ENCODE results near the gene CFAP299. TPM values are rescaled to one million over a fixed set of nuclear protein-coding genes. Genes with fewer than 3 reads are reported as not detected.

CFAP299 gene
- total RNA-seq, 3 donors from 2014 or later: not detected

DNA sequence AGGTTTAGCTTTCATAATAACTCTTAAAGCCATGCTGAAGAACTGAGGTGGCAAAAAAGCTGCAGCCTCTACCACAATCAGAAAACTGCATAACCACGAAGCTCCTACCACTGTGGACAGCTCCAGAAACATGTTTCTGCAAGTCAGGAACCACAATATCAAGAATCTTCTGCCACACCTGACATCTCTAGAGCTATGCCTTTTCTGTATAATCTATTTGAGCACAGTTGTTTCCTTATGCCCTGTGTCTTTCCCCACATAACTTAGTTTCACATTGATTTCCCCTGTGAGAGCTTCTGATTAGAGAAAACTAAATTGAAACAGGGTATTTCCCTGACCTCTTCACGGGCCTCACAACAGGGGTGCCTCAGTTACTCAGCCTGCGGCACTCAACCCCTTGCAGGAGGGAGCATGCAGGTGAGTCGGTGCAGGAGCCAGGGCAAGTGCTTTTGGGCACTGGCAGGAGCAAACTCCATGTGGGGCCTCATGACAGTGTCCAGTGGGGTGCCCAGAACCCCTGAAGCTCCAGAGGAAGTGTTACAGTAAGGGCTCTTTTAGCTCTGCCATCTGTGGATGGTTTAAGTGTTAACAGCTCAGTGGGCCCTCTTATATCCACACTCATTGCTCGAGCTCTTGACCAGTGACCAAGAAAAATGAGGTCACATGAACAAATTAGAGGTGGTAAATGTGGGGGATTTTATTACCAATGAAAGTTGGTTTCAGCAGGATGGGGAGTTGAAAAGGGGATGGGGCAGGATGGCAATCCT is 562.2 kb downstream of the CFAP299 start:
- Histone ChIP-seq H3K9me3 (no peaks in the 10 kb centered on the region), H3K4me3 (no peak overlapping the region), H3K36me3 (ENCODE audit: low read depth) (no peaks in the 10 kb centered on the region), H3K4me1 (ENCODE audit: low read depth) (no peaks in the 10 kb centered on the region)
- DNase-seq: no peak
- TF ChIP-seq, protein P1, sequence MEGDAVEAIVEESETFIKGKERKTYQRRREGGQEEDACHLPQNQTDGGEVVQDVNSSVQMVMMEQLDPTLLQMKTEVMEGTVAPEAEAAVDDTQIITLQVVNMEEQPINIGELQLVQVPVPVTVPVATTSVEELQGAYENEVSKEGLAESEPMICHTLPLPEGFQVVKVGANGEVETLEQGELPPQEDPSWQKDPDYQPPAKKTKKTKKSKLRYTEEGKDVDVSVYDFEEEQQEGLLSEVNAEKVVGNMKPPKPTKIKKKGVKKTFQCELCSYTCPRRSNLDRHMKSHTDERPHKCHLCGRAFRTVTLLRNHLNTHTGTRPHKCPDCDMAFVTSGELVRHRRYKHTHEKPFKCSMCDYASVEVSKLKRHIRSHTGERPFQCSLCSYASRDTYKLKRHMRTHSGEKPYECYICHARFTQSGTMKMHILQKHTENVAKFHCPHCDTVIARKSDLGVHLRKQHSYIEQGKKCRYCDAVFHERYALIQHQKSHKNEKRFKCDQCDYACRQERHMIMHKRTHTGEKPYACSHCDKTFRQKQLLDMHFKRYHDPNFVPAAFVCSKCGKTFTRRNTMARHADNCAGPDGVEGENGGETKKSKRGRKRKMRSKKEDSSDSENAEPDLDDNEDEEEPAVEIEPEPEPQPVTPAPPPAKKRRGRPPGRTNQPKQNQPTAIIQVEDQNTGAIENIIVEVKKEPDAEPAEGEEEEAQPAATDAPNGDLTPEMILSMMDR (IDR thresholded peaks at IDR 0.05): no peak
- ATAC-seq: no peak
- intact Hi-C loops (cut with DNase I, micrococcal nuclease): no loop called here

DNA sequence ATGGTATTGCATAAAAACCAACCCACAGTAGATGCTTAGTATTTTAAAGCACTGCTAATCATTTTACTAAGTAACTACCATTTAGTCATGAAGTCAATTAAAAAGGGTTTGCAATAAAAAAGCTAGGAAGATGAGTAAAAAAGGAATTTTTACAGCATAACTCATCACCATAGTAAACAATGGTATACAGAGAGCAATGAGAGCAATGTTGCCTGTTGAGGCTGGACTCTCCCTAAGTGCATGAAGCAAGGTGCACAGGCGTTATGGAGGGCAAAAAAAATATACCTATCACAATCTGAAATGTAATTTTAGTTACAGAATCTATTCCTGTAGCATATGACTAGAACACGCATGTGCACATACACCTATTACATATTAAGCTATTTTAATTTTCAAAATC is 565.4 kb downstream of the CFAP299 start:
- TF ChIP-seq, protein P1 (IDR thresholded peaks at IDR 0.05): no peak

DNA sequence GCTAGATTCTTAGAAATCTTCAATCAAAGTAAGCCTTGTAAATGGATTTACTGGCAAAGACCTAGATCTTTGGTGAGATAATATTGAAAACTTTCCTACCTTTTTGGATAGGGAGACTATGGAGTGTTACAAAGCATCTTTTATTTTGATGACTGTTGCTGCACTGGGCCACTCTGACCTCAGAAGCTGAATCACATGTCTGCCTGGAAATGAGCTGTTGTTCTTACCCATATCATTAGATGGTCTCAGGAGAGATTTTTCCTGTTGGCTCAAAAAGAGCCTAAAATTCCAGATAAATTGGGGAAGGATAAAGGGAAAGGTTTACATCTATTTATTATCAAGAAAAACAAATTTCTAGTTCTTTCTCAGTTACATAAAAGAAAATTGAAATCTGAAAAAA is 567.5 kb downstream of the CFAP299 start:
- TF ChIP-seq, protein P1 (IDR thresholded peaks at IDR 0.05): no peak
- H3K4me1 ChIP-seq (ENCODE audit: low read depth): no peaks in the 10 kb centered on the region
- intact Hi-C loops (cut with DNase I, micrococcal nuclease): no loop called here
- peaks cover 14% of the 10 kb centered on the region for H3K9me3 ChIP-seq
- ATAC-seq (no peak), DNase-seq (no peak)
- H3K36me3 ChIP-seq (ENCODE audit: low read depth): no peaks in the 10 kb centered on the region
- no peak overlapping the region for H3K4me3 ChIP-seq

More for the DNA sequence above, 565.4 kb downstream of the CFAP299 start:
- H3K4me3 ChIP-seq: no peak overlapping the region
- no peaks in the 10 kb centered on the region for H3K36me3 ChIP-seq (ENCODE audit: low read depth)
- DNase-seq (no peak), ATAC-seq (no peak)
- H3K9me3 ChIP-seq: no peaks in the 10 kb centered on the region
- no peaks in the 10 kb centered on the region for H3K4me1 ChIP-seq (ENCODE audit: low read depth)
- intact Hi-C loops (cut with DNase I, micrococcal nuclease): no loop called here

DNA sequence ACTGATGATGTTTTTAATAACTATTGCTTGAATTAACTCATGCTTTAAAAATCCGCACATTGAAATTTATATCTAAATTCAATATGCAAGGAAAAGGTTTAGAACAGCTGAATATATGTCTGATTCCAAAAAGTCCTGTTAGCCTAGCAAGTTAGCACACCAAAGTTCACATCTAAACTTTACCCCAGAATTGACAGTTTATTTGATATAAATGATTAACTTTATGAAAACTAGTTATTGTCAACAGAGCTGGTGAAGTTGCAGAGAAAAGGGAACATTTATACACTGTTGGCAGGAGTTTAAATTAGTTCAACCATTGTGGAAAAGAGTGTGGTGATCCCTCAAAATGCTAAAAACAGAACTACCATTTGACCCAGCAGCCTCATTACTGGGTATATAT is 574.4 kb downstream of the CFAP299 start:
- intact Hi-C loops (cut with DNase I, micrococcal nuclease): no loop called here
- Histone ChIP-seq H3K36me3 (ENCODE audit: low read depth) (no peaks in the 10 kb centered on the region), H3K4me3 (no peak overlapping the region), H3K9me3 (peaks cover 14% of the 10 kb centered on the region), H3K4me1 (ENCODE audit: low read depth) (no peaks in the 10 kb centered on the region)
- DNase-seq (no peak), ATAC-seq (no peak)
- TF ChIP-seq, protein P1 (IDR thresholded peaks at IDR 0.05): no peak

DNA sequence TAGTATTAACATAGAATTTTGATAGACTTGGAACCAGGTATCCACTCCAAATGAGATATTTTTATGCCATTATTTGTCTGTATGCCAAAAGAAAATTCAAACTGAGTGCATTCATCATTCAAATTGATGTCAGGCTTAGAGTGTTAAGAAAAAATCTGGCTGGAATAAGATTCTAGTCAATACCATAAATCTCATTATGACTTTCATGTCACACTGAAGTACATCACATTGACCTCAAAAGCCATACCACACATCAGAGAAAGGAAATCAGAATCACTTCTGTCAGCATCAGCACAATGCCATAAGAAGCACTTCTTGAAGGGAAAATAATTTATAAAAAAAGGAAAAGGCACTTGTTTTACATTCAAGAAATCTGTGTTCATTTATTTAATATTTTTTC is 575.9 kb downstream of the CFAP299 start:
- TF ChIP-seq, protein P1 (IDR thresholded peaks at IDR 0.05): no peak
- Histone ChIP-seq H3K9me3 (peaks cover 10% of the 10 kb centered on the region), H3K4me3 (no peak overlapping the region), H3K36me3 (ENCODE audit: low read depth) (no peaks in the 10 kb centered on the region), H3K4me1 (ENCODE audit: low read depth) (no peaks in the 10 kb centered on the region)
- intact Hi-C loops (cut with DNase I, micrococcal nuclease): no loop called here
- DNase-seq (no peak), ATAC-seq (no peak)
